ENCODE results near the gene ZNF385D.

DNA sequence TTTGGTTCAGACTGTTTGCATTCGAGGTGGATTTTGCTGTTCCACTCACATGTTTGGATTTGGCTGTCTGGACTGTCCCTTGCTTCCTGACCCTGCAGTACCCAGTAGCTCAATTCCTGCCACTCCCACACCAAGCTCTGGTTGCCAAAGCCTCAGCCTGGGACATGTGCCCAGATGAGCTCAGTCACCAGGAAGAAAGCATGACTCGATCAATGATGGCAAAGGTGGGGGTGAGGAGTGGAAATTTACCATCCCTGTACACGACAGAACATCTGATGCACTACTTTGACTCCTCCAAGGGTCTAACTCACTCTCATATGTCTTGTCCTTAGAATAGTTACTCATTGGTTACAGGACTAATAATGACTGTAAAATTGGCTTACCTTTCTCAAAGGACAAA lies 45.2 kb downstream of the ZNF385D start:
- TF ChIP-seq POLR2A (IDR thresholded peaks at IDR 0.05) (no peak), CTCF (IDR thresholded peaks at IDR 0.05) (no peak)
